Activated CD4-positive, alpha-beta T cell treated with anti-CD3 and anti-CD28 coated beads, Interleukin-2, amount 50 U/mL, for 48 hours (primary cell): Measurements from ENCODE around the gene TMEM26.
"Not testable (repeated sequence)": the region's sequence is repeated elsewhere in the genome, so short reads cannot be mapped to it uniquely, and the experiment has no call there.

Experiments used
- DNase-seq, 2 experiments: peaks; one replicate each; pipeline ENCODE4 v3.0.0-alpha.2; 2020

TMEM26 gene

GRCh38 chr10:61397175-61397986 lies 55.8 kb downstream of the TMEM26 start:
- DNase-seq = no peak

- DNase-seq = no peak
Observed at GRCh38 chr10:61391281-61391680, 61.9 kb downstream of the TMEM26 start.

DNA sequence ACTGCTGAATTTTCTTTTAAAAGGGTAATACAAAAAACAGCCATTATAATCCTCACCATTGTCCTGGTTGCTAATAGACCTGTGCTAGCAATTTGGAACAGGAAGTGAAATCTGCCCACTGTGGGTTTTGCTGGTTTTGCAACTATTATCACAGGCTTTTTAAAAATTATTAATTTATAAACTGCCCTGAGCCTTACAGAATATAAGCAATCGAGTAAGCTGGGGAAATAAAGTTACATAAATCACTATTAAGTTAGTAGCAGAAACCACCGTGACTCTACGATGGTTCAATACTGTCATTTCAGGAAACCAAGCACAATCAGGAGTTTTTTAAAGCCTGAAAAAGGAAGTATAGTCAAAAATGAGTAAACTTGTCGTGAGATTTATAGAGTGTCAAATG lies 62.3 kb downstream of the TMEM26 start:
- no peak for DNase-seq

DNA sequence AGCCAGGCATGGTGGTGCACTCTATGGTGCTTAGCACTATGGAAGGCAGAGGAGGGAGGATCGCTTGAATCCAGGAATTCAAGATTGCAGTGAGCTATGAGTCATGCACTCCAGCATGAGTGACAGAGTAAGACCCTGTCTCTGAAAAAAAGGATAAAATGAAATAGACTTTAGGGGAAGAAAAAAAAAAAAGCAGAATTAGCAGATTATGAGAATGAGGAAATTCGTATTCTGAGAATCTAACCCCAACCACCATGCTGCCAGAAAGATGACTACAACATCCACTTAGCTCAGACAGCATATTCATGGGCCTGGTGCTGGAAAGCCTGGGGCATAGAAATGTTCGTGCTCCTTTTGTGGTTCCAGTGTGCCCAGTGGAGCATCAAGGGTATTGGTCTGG lies 63.3 kb downstream of the TMEM26 start:
- no peak for DNase-seq

DNA sequence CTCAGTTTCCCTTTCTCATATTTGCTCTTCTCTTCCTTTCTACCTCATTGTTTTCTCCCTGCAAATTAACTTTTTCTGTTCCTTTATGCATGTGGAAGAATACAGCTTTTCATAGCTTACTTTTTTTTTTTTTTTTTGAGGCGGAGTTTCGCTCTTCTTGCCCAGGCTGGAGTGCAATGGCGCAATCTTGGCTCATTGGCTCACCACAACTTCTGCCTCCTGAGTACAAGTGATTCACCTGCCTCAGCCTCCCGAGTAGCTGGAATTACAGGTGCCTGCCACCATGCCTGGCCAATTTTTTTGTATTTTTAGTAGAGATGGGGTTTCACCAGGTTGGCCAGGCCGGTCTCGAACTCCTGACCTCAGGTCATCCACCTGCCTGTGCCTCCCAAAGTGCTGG lies 64.2 kb downstream of the TMEM26 start:
- DNase-seq = not testable (repeated sequence)

DNA sequence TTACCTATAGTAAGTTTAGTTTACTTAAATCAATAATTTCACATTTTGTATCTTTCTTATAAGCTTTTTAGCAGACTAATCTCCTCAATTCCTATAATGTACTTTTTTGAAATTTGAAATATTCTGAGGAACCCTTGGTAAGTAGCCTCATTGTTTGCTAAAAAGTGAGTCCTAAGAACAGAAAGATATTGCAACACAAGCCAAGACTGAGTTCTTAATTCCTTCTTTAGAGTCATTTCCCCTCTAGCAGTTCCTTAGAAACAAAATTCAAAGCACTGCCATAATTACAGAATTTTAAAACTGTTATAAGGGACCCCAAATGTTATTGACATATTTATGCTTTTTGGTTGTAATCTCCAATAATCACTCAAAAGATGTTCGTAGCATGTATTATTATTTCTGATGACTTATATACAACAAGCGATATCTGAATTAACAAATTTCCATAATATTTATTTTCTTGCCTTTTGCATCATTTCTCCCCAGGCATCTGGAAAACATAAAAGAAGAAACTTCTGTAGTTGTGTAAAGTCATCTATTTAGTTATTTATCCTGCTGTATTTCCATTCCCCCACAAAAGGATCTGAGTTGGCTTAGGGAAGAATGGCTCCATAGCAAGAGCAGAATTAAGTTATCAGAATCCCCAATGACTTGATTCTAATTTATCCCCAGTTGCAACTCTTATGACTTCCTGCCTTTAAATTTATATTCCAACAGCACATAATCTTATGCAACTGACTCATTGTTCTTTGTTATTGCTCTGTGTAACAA lies 67.8 kb downstream of the TMEM26 start:
- DNase-seq = no peak

- DNase-seq = not testable (repeated sequence)
Observed at GRCh38 chr10:61381153-61381552, 72.0 kb downstream of the TMEM26 start.

DNA sequence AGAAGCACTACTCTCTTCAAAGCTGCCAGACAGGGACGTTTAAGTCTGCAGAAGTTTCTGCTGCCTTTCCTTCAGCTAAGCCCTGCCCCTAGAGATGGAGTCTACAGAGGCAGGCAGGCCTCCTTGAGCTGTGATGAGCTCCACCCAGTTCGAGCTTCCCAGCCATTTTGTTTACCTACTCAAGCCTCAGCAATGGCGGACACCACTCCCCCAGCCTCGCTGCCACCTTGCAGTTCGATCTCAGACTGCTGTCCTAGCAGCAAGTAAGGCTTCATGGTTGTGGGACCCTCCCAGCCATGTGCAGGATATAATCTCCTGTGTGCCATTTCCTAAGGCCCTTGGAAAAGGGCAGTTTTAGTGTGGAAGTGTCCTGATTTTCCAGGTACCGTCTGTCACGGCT lies 74.3 kb downstream of the TMEM26 start:
- DNase-seq = no peak

DNA sequence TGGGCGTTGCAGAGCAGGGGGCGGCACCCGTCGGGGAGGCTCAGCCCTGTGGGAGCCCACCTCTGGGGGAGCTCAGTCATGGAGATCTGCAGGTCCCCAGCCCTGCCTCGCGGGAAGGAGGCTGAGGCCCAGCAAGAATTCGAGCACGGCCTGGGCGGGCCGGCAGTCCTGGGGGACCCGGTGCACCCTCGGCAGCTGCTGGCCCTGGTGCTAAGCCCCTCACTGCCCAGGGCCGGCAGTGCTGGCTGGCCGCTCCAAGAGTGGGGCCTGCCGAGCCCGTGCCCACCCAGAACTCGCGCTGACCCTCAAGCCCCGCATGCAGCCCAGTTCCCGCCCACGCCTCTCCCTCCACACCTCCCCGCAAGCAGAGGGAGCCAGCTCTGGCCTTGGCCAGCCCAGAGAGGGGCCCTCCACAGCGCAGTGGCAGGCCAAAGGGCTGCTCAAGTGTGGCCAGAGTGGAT lies 76.2 kb downstream of the TMEM26 start:
- DNase-seq = no peak

DNA sequence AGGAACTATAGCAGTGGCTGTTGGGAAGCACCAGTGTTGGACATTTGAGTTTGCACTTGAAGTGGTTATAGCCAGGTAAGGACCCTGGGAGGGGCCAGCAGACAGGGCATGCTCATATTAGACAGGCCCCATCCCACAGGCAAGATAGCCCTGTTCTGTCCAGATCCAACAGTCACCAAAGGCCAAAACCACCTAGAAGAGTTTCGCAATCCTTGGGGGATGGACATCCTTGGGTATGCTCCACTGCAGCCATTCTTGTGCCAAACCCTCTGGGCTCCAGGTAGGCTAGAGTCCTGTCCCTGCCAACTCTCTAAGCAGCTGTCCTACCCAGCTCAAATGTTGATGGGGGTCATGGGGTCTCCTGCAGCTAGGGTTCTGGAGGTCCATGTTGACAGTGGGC lies 76.8 kb downstream of the TMEM26 start:
- DNase-seq = no peak

DNA sequence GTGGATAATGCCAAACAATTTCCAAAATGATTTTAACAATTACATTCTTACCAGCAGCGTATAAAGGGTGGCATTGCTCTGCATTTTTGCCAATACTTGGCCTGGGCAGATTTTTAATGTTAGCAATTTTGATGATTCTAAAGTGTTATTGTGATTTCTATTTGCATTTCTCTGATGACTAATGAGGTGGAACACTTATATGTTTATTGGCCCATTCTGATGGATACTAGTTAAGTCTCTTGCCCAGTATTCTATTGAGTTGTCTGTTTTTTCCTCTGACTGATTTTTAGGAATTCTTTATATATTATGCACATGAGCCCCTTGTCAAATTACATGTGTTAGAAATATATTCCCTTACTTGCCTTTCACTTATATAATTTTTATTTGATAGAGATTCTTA lies 86.8 kb downstream of the TMEM26 start:
- no peak for DNase-seq

DNA sequence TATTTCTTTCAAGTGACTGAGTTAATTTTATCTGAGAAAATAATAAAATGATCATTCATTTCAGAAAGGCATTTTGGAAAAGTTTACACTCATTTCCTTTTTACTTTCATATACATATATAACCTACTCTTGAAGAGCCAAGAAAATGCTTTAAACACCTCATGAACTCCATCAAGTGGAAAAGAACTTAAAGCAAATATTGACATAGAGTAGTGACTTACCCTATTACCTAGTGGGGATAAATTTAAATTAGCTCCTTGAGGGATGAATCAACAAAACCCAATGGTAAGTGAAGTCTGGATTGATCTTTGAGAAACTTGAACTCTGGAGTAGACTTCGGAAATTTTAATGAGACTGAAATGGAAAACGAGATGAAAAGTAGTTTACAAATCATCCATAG lies 88.6 kb downstream of the TMEM26 start:
- no peak for DNase-seq

DNA sequence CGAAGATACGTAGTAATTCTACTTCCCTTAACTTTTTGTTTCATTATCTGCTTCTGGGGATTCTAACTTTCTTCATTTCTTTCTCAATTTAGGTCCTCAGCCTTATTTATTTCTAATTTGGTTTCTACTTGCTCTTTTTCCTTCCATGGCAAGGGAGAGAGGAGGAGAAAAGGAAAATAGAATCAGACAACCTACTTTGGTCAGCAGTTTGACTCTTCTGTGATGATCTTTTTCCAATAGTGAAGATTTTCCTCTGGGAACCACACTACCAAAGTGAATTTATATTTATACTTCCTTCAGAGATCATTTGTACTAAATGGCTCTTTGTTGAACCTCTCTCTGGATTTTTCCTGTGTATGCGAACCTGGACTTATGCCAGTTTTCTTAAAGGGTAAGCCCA lies 90.2 kb downstream of the TMEM26 start:
- no peak for DNase-seq

DNA sequence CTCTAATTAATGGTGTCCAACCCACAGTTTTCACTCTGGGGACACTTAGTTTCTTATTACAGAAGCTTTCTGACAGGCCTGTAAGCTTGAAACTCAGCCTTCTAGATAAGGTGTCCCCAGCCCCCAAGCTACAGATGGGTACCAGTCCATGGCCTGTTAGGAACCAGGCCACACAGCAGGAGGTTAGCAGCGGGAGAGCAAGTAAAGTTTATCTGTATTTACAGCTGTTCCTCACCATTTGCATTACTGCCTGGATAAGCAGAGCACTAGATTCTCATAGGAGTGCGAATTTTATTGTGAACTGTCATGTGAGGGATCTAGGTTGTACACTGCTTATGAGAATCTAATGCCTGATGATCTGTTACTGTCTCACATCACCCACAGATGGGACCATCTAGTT lies 93.7 kb downstream of the TMEM26 start:
- no peak for DNase-seq

- no peak for DNase-seq
Observed at GRCh38 chr10:61357687-61358086, 95.5 kb downstream of the TMEM26 start.
